ENCODE results near the gene UNK. TPM values are rescaled to one million over a fixed set of nuclear protein-coding genes. Genes with fewer than 3 reads are reported as not detected.
"Not testable (repeated sequence)": the region's sequence is repeated elsewhere in the genome, so short reads cannot be mapped to it uniquely, and the experiment has no call there.

The UNK gene
- total RNA-seq, 1 experiment from 2014 or later = 29.6 TPM

- no peak for DNase-seq (ENCODE audit: low spot score)
Observed at GRCh38 chr17:75793460-75793859, 8.9 kb downstream of the UNK start.

GRCh38 chr17:75795820-75796607 is 11.4 kb downstream of the UNK start:
- DNase-seq (ENCODE audit: low spot score) = no peak

- DNase-seq (ENCODE audit: low spot score) = no peak
Observed at GRCh38 chr17:75799402-75799801, 14.8 kb downstream of the UNK start.

- no peak for DNase-seq (ENCODE audit: low spot score)
Observed at GRCh38 chr17:75803883-75804282, 19.3 kb downstream of the UNK start.

DNA sequence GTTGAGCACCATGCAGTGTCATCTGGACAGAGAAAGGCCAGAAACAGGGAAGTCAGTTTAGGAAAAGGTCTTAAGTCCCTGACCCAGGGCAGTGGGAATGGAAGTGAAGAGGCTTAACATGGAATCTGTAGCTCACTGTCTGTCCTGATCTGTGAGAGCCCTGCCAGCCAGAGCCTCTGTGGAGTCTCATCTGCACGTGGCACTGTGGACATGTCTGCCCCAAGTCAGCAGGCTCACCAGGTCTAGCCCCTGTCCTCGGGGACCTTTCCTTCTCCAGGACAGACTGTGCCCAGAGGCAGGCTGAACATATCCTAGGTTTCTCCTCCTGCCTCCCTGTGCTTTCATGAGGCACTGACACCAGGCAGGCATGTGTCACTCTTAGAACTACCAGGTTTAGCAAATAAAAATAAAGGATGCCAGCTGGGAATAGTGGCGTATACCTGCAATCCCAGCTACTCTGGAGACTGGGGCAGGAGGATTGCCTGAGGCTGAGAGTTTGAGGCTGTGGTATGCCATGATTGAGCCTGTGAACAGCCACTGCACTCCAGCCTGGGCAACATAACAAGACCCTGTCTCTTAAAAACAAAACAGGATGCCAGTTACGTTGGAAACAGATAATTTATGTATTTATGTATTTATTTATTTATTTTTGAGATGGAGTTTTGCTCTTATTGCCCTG is 22.4 kb downstream of the UNK start:
- DNase-seq (ENCODE audit: low spot score) = no peak

GRCh38 chr17:75807861-75808260 is 23.3 kb downstream of the UNK start:
- no peak for DNase-seq (ENCODE audit: low spot score)

- no peak for DNase-seq (ENCODE audit: low spot score)
Observed at GRCh38 chr17:75808549-75808904, 23.9 kb downstream of the UNK start.

- no peak for DNase-seq (ENCODE audit: low spot score)
Observed at GRCh38 chr17:75808905-75809621, 24.5 kb downstream of the UNK start.

DNA sequence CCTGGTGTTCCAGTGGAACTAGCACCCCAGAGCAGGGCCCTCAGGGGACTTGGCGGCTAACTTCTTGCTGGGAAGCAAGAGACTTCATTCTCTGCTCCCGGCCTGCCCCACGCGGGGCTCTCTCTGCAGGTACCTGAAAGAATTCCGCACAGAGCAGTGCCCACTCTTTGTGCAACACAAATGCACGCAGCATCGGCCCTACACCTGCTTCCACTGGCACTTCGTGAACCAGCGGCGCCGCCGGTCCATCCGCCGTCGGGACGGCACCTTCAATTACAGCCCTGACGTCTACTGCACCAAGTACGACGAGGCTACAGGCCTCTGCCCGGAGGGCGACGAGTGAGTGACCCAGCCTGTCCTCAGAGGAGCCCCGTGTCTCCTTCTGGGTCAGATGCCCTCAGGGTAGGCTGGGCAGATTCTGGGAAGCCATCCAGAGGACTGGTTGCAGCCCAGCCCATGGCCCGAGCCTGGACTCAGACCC is 25.1 kb downstream of the UNK start:
- no peak for DNase-seq (ENCODE audit: low spot score)

DNA sequence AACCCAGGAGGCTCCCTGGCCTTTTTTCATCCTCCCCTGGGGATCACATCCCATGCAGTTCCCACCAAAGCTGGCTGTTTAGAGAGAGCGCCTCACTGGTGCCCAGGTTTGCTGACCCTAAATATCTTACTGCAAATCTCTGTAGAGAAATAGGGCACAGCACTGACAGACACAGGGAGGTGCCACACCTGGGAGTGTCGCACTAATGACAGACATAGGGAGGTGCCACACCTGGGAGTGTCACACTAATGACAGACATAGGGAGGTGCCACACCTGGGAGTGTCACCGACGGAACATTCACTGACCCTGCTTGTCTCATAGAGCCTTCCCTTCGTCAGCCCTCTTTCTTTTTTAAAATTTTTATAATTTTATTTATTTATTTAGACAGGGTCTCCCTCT is 25.6 kb downstream of the UNK start:
- no peak for DNase-seq (ENCODE audit: low spot score)

- not testable (repeated sequence) for DNase-seq (ENCODE audit: low spot score)
Observed at GRCh38 chr17:75810756-75811155, 26.1 kb downstream of the UNK start.

GRCh38 chr17:75811174-75811573 is 26.6 kb downstream of the UNK start:
- no peak for DNase-seq (ENCODE audit: low spot score)

DNA sequence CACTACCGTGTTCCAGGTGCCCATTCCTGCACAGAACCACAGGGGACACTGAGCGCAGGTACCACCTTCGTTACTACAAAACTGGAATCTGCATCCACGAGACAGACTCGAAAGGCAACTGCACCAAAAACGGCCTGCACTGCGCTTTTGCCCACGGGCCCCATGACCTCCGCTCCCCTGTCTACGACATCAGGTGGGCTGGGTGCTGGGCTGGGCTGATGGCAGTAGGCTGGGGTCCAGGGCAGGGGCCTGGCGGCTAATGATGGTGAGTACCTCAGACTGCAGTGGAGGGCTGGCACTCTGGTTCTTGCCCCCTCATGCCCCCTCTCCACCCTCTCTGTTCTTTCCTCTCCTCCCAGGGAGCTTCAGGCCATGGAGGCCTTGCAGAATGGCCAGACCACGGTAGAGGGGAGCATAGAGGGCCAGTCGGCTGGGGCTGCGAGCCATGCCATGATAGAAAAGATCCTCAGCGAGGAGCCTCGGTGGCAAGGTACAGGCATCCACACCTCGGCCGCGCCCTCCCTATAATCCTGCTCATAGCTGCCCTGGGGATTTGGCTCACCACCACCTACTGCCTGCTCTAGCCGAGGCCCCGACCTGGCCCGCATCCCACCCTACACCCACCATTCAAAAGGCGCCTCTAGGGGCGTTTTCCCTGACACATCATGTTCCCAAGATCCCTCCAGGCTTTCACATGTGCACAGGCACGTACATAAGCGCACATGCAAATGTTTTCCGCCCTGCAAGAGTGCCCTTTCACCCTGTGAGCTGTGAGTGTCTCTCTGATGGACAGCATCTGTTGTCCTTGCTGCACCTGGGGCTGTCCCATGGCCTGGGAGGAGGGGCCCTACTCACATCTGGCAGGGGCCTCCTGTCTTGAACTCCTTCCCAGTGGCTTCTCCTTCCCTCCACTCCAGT is 27.7 kb downstream of the UNK start:
- no peak for DNase-seq (ENCODE audit: low spot score)

DNA sequence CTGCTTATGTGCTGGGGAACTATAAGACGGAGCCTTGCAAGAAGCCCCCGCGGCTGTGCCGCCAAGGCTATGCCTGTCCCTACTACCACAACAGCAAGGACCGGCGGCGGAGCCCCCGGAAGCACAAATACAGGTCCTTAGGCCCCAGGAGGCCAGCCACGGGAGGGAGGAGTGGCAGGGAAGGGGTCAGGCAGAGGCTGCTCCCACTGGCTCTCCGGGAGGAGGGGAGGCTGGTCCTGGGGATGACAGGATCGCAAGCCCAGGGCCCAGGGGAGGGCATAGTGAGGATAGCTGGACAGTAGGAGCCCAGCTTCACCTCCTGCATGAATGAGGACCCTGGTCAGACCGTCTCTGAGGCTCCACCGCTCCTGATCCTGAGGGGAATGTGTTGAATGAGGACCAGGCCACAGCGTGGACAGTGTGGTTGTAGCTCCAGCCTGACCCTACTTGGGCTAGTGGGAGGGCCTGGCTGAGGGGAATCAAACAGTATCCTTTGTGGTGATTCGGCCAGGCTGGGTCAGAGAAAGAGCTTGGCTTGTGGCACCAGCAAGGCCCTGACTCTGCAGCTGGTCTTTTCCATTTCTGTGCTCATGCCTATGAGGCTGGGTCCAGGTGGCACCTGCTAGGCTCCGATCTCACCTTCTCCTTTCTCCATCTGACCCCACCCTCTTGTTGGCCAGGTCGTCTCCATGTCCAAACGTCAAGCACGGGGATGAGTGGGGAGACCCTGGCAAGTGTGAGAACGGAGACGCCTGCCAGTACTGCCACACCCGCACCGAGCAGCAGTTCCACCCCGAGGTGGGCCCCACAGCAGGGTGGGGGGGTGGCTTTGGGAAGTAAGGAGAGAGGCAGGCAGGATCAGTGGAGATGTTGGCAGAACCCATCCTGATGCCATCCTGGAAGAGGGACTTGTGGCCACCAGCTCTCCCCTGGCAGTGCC is 28.7 kb downstream of the UNK start:
- no peak for DNase-seq (ENCODE audit: low spot score)

DNA sequence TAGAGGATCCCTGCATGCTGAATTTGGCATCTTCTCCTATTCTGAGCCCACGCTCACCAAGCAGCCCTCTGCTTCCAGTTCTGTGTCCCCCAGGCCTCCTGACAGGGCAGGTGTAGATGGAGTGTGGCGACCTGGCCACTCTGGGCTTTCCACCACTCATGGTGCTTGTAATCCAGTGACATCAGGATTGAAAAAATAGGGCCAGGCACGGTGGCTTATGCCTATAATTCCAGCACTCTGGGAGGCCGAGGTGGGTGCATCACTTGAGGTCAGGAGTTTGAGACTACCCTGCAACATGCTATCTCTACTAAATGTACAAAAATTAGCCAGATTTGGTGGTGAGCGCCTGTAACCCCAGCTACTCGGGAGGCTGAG is 29.4 kb downstream of the UNK start:
- no peak for DNase-seq (ENCODE audit: low spot score)

GRCh38 chr17:75814900-75815373 is 30.3 kb downstream of the UNK start:
- no peak for DNase-seq (ENCODE audit: low spot score)

DNA sequence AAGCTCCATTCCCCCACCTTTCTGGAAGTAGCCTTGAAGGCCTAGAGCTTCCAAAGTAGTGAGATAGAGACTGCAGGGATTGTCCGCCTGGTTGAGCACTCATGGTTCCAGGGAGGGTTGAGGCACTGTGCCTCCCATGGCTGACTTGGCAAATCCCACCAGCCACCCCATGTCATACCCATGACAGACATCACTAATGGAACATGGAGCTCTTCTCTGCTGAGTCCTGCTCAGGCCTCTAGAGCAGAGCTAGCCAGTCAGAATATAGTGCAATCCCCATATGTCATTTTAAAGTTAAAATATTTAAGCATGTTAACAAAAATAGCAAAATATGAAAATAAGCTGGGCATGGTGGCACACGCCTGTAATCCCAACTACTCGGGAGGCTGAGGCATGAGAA is 30.8 kb downstream of the UNK start:
- no peak for DNase-seq (ENCODE audit: low spot score)

- DNase-seq (ENCODE audit: low spot score) = no peak
Observed at GRCh38 chr17:75816693-75817092, 32.1 kb downstream of the UNK start.

DNA sequence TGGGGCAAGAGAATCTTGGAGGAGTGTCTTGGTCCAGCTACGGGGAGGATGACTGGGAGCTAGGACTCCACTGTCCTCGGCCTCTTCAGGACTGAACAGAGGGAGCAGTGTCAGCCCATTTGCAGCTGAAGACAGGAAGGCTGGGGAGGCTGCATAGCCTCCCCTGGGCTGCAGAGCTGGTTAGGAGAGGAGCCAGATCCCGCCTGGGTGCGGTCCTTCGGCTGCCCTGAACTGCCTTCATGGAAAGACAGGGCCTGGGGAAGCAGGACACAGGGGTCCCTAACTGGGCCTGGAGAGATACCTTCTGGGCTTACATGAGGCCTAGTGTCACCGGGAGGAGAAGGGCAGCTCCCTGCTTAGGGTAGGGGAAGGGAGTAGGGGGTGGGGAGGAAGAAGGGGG is 33.0 kb downstream of the UNK start:
- no peak for DNase-seq (ENCODE audit: low spot score)

- no peak for DNase-seq (ENCODE audit: low spot score)
Observed at GRCh38 chr17:75818326-75818885, 33.8 kb downstream of the UNK start.
